ENCODE data around the gene CFAP299. TPM values are rescaled to one million over a fixed set of nuclear protein-coding genes. Genes with fewer than 3 reads are reported as not detected.

CFAP299 gene
- total and polyA plus RNA-seq, 2 donors (not counting 1 experiment from before 2014, with no cell fraction given): not detected

GRCh38 chr4:80927420-80927819, 591.9 kb downstream of the CFAP299 start:
- H3K36me3 ChIP-seq (replicated peaks in 1 of 2; ENCODE audit: control extremely low read depth in 1 of 2, control insufficient read depth in 1 of 2, extremely low read depth in 1 of 2, insufficient read depth in 2 of 2, low read length in 1 of 2): no peaks in the 10 kb centered on the region
- H2AFZ ChIP-seq (ENCODE audit: insufficient read depth, low read depth, low read length, poor library complexity, severe bottlenecking): no peak overlapping the region
- no peaks in the 10 kb centered on the region for H3K79me2 ChIP-seq (ENCODE audit: control insufficient read depth, insufficient read depth, low read length)
- DNase-seq: no peak
- ChIA-PET CTCF (no interaction called here), POLR2A (no interaction called here)
- no peak overlapping the region for H3K4me3 Mint-ChIP-seq
- TF ChIP-seq CTCF (IDR thresholded peaks at IDR 0.05): no peak
- H3K4me1 Mint-ChIP-seq: no peaks in the 10 kb centered on the region
- H3K4me3 ChIP-seq (ENCODE audit: control extremely low read depth in 1 of 5, extremely low read depth in 1 of 5, insufficient read depth in 1 of 5, low read depth in 2 of 5, low read length in 4 of 5): no peak overlapping the region
- intact Hi-C loops (cut with micrococcal nuclease): no loop called here
- H3K27ac Mint-ChIP-seq: no peak overlapping the region
- no peaks in the 10 kb centered on the region for H3K27me3 Mint-ChIP-seq
- WGBS (ENCODE audit: insufficient coverage): 100% methylated on average over 3 of the region's 3 CpGs
- no peaks in the 10 kb centered on the region for H3K4me1 ChIP-seq (ENCODE audit: control insufficient read depth in 2 of 2, insufficient read depth in 2 of 2, low read length in 2 of 2)
- no peak for ATAC-seq (ENCODE audit: low read depth)
- no peaks in the 10 kb centered on the region for H3K9me3 Mint-ChIP-seq (ENCODE audit: insufficient read depth)
- H3K4me2 ChIP-seq (replicated peaks; ENCODE audit: low read depth, low read length, poor library complexity, severe bottlenecking): no peak overlapping the region
- no peak overlapping the region for H3K27ac ChIP-seq (ENCODE audit: low read length in 2 of 2)
- H3K27me3 ChIP-seq (replicated peaks in 1 of 4; ENCODE audit: control extremely low read depth in 1 of 4, control insufficient read depth in 3 of 4, insufficient read depth in 4 of 4, low read length in 3 of 4): no peaks in the 10 kb centered on the region
- H4K20me1 ChIP-seq (ENCODE audit: control insufficient read depth, insufficient read depth, low read length, poor library complexity, severe bottlenecking): no peaks in the 10 kb centered on the region
- no peaks in the 10 kb centered on the region for H3K9me3 ChIP-seq (ENCODE audit: control extremely low read depth in 1 of 3, control insufficient read depth in 2 of 3, insufficient read depth in 1 of 3, low read length in 2 of 3)
- no peak overlapping the region for H3K9ac ChIP-seq (ENCODE audit: low read length)

GRCh38 chr4:80931631-80932081, 596.1 kb downstream of the CFAP299 start:
- Mint-ChIP-seq H3K9me3 (ENCODE audit: insufficient read depth) (no peaks in the 10 kb centered on the region), H3K27me3 (no peaks in the 10 kb centered on the region), H3K4me1 (no peaks in the 10 kb centered on the region), H3K4me3 (no peak overlapping the region), H3K27ac (no peak overlapping the region)
- WGBS (ENCODE audit: insufficient coverage): 81% methylated on average over 4 of the region's 4 CpGs
- no peak overlapping the region for H3K4me2 ChIP-seq (replicated peaks; ENCODE audit: low read depth, low read length, poor library complexity, severe bottlenecking)
- no peaks in the 10 kb centered on the region for H3K9me3 ChIP-seq (ENCODE audit: control extremely low read depth in 1 of 3, control insufficient read depth in 2 of 3, insufficient read depth in 1 of 3, low read length in 2 of 3)
- no peak overlapping the region for H2AFZ ChIP-seq (ENCODE audit: insufficient read depth, low read depth, low read length, poor library complexity, severe bottlenecking)
- intact Hi-C loops (cut with micrococcal nuclease): no loop called here
- ChIA-PET POLR2A (no interaction called here), CTCF (no interaction called here)
- H3K27ac ChIP-seq (ENCODE audit: low read length in 2 of 2): no peak overlapping the region
- TF ChIP-seq EZH2 (IDR thresholded peaks at IDR 0.05; ENCODE audit: borderline replicate concordance, insufficient read depth, low read depth, low read length, poor library complexity, severe bottlenecking) (no peak), CTCF (IDR thresholded peaks at IDR 0.05) (no peak)
- no peaks in the 10 kb centered on the region for H3K4me1 ChIP-seq (ENCODE audit: control insufficient read depth in 2 of 2, insufficient read depth in 2 of 2, low read length in 2 of 2)
- no peaks in the 10 kb centered on the region for H3K79me2 ChIP-seq (ENCODE audit: control insufficient read depth, insufficient read depth, low read length)
- no peak overlapping the region for H3K9ac ChIP-seq (ENCODE audit: low read length)
- no peak overlapping the region for H3K4me3 ChIP-seq (ENCODE audit: control extremely low read depth in 1 of 5, extremely low read depth in 1 of 5, insufficient read depth in 1 of 5, low read depth in 2 of 5, low read length in 4 of 5)
- no peaks in the 10 kb centered on the region for H4K20me1 ChIP-seq (ENCODE audit: control insufficient read depth, insufficient read depth, low read length, poor library complexity, severe bottlenecking)
- no peak for ATAC-seq (ENCODE audit: low read depth)
- DNase-seq: no peak
- H3K36me3 ChIP-seq (replicated peaks in 1 of 2; ENCODE audit: control extremely low read depth in 1 of 2, control insufficient read depth in 1 of 2, extremely low read depth in 1 of 2, insufficient read depth in 2 of 2, low read length in 1 of 2): no peaks in the 10 kb centered on the region
- H3K27me3 ChIP-seq (replicated peaks in 1 of 4; ENCODE audit: control extremely low read depth in 1 of 4, control insufficient read depth in 3 of 4, insufficient read depth in 4 of 4, low read length in 3 of 4): no peaks in the 10 kb centered on the region
